ENCODE measurements around the gene DPM3. TPM values are rescaled to one million over a fixed set of nuclear protein-coding genes. Genes with fewer than 3 reads are reported as not detected.

Gene DPM3
- total and polyA plus RNA-seq, 2 of the 13 experiments (the other 11 are each of a cell fraction or from before 2014, with no cell fraction given) = 23.2 to 53.4 TPM

- TF ChIP-seq GLI4 (CRISPR knock-in tag; IDR thresholded peaks at IDR 0.05; ENCODE audit: borderline replicate concordance) = no peak
- TF ChIP-seq PRDM10 (CRISPR knock-in tag; IDR thresholded peaks at IDR 0.05; ENCODE audit: low read depth) = no peak
- TF ChIP-seq EZH2 (conservative IDR thresholded peaks at IDR 0.05; ENCODE audit: low read depth, low read length) = no peak
- no peak for TF ChIP-seq RERE (CRISPR knock-in tag; IDR thresholded peaks at IDR 0.05; ENCODE audit: low read depth)
- no peak for TF ChIP-seq GTF2F1 (IDR thresholded peaks at IDR 0.05; ENCODE audit: low read length)
- peak; percentile 86; the same call in 1 of the 2 replicates for TF ChIP-seq ZNF607 (CRISPR knock-in tag; IDR thresholded peaks at IDR 0.05; ENCODE audit: borderline replicate concordance)
- no peak for TF ChIP-seq THYN1 (CRISPR knock-in tag; IDR thresholded peaks at IDR 0.05; ENCODE audit: borderline replicate concordance, low read depth)
- TF ChIP-seq ZNF772 (CRISPR knock-in tag; IDR thresholded peaks at IDR 0.05) = peak; percentile 70; the same call in 1 of the 2 replicates
- TF ChIP-seq ZNF260 (CRISPR knock-in tag; IDR thresholded peaks at IDR 0.05; ENCODE audit: borderline replicate concordance, low read depth) = no peak
- no peak for TF ChIP-seq MAF1 (CRISPR knock-in tag; IDR thresholded peaks at IDR 0.05; ENCODE audit: borderline replicate concordance)
- TF ChIP-seq HNRNPH1 (optimal IDR thresholded peaks at IDR 0.05; ENCODE audit: low read depth, low read length) = no peak
- no peak for TF ChIP-seq HHEX (CRISPR knock-in tag; IDR thresholded peaks at IDR 0.05)
- TF ChIP-seq ZNF280D (CRISPR knock-in tag; IDR thresholded peaks at IDR 0.05) = no peak
Observed at GRCh38 chr1:155167166-155168104, 27.1 kb upstream of the DPM3 start (continued).
